DOHH2 (cell line): Measurements from ENCODE around the gene ITK.

ENCODE experiments used
- EZH2phosphoT487 ChIP-seq: fragments of 200-600 bp; sonication (generic); IDR thresholded peaks from 2 replicates; pipeline ENCODE4 v1.6.1; 2017; ENCODE audit warnings: borderline replicate concordance, mild to moderate bottlenecking, antibody characterized with exemption, low read length, moderate library complexity, mixed read lengths
- TF ChIP-seq, protein P1 (sequence below): fragments of 200-600 bp; sonication (generic); IDR thresholded peaks from one replicate; pipeline ENCODE4 v1.5.1; 2014; ENCODE audit warnings: antibody characterized with exemption, mild to moderate bottlenecking, low read depth, low read length; ENCODE audit not compliant: poor library complexity, severe bottlenecking

DNA sequence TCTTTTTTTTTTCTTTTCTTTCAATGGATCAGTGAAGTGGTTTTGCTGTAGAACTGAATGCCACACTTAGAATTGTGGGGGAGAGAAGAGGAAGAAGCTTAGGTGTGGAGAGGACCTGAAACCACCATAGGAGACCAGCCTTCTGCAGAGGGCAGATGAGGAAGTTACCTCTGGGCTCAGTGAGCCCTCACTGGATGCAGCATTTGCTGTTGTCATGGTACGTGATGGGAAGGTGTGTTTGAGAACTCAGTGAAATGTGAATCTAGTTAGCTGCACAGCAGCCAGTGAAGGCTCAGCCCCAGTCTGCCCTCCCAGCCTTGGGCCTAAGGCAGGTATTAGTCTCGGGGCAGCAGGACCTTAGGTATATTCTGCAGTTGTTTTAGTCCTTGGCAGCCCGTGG, 102.8 kb downstream of the ITK start:
- TF ChIP-seq, protein P1, sequence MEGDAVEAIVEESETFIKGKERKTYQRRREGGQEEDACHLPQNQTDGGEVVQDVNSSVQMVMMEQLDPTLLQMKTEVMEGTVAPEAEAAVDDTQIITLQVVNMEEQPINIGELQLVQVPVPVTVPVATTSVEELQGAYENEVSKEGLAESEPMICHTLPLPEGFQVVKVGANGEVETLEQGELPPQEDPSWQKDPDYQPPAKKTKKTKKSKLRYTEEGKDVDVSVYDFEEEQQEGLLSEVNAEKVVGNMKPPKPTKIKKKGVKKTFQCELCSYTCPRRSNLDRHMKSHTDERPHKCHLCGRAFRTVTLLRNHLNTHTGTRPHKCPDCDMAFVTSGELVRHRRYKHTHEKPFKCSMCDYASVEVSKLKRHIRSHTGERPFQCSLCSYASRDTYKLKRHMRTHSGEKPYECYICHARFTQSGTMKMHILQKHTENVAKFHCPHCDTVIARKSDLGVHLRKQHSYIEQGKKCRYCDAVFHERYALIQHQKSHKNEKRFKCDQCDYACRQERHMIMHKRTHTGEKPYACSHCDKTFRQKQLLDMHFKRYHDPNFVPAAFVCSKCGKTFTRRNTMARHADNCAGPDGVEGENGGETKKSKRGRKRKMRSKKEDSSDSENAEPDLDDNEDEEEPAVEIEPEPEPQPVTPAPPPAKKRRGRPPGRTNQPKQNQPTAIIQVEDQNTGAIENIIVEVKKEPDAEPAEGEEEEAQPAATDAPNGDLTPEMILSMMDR, result no peak
- TF ChIP-seq EZH2phosphoT487, result no peak
